ENCODE measurements around the gene ABR. TPM values are rescaled to one million over a fixed set of nuclear protein-coding genes. Genes with fewer than 3 reads are reported as not detected.
"Not testable (repeated sequence)": the region's sequence is repeated elsewhere in the genome, so short reads cannot be mapped to it uniquely, and the experiment has no call there.

ABR gene
- total RNA-seq, 4 donors from 2014 or later = 286 to 1,099 (median 522) TPM

- DNase-seq = no peak
- WGBS, 2 donors (ENCODE audit: low coverage in 1 of 2) = 60 to 61% methylated on average over 2 to 15 of the region's 15 CpGs
- Histone ChIP-seq H3K27me3 (no peaks in the 10 kb centered on the region), H3K4me1 (peaks cover 25 to 76% (median 52%) of the 10 kb centered on the region in 4 donors), H3K36me3 (peaks cover 0 to 14% (median 0%) of the 10 kb centered on the region in 4 donors), H3K9me3 (no peaks in the 10 kb centered on the region), H3K27ac (peak overlapping the region; percentile 48 to 84 (median 70)), H3K4me3 (no peak overlapping the region)
- TF ChIP-seq EP300 (IDR thresholded peaks at IDR 0.05; ENCODE audit: low read depth) (no peak), POLR2AphosphoS5 (IDR thresholded peaks at IDR 0.05) (peak; percentile 47 to 70 (median 59))
- intact Hi-C loops (cut with DNase I; ENCODE audit: low total_unique reads) = loop anchor here (5.0 kb wide), 1 partner anchor 56 kb away; no protein-coding TSS in a partner anchor
- in situ Hi-C loops (cut with MboI; ENCODE audit: low pct_ligation_motif_present in 1 of 4, low pct_unique_long_range_greater_than_20kb in 1 of 4, low sequenced_read_pairs in 3 of 4) = no loop called here
Measured at GRCh38 chr17:1000597-1001461, 179.0 kb downstream of the ABR start.

- WGBS, 2 donors (ENCODE audit: low coverage in 1 of 2) = 15 to 33% methylated on average over 1 to 2 of the region's 2 CpGs
- H3K9me3 ChIP-seq = no peaks in the 10 kb centered on the region
- peak overlapping the region in 2 of 4 donors; percentile 95 to 98 for H3K4me3 ChIP-seq
- no peaks in the 10 kb centered on the region for H3K27me3 ChIP-seq
- peaks cover 15 to 53% (median 39%) of the 10 kb centered on the region in 4 donors for H3K4me1 ChIP-seq
- TF ChIP-seq POLR2A (IDR thresholded peaks at IDR 0.05) (no peak), CTCF (IDR thresholded peaks at IDR 0.05) (no peak), EP300 (IDR thresholded peaks at IDR 0.05; ENCODE audit: low read depth) (no peak), POLR2AphosphoS5 (IDR thresholded peaks at IDR 0.05) (no peak)
- in situ Hi-C loops (cut with MboI; ENCODE audit: low pct_ligation_motif_present in 1 of 4, low pct_unique_long_range_greater_than_20kb in 1 of 4, low sequenced_read_pairs in 3 of 4) = no loop called here
- intact Hi-C loops (cut with DNase I; ENCODE audit: low total_unique reads) = no loop called here
- H3K36me3 ChIP-seq = peaks cover 0 to 7% (median 0%) of the 10 kb centered on the region in 4 donors
- no peak for DNase-seq
- H3K27ac ChIP-seq = peak overlapping the region in 2 of 4 donors; percentile 90 to 97
Measured at GRCh38 chr17:998111-998510, 181.7 kb downstream of the ABR start.

- Histone ChIP-seq H3K4me3 (peak within 1 kb of the TSS; percentile 95 to 100 (median 98)), H3K9me3 (no peaks in the 10 kb centered on the region), H3K27ac (peak within 1 kb of the TSS; percentile 89 to 97 (median 90)), H3K27me3 (no peaks in the 10 kb centered on the region), H3K36me3 (peaks cover 0 to 5% (median 0%) of the 10 kb centered on the region in 4 donors), H3K4me1 (peaks cover 11 to 41% (median 32%) of the 10 kb centered on the region in 4 donors)
- peak; percentile 94 for DNase-seq
- WGBS, 2 donors (ENCODE audit: low coverage in 1 of 2) = 1% methylated on average over 71 of the region's 71 CpGs; no CpG with 5 or more reads in 1 of the 2 donors
- in situ Hi-C loops (cut with MboI; ENCODE audit: low pct_ligation_motif_present in 1 of 4, low pct_unique_long_range_greater_than_20kb in 1 of 4, low sequenced_read_pairs in 3 of 4) (no loop called here), intact Hi-C loops (cut with DNase I; ENCODE audit: low total_unique reads) (no loop called here)
- no peak for TF ChIP-seq EP300 (IDR thresholded peaks at IDR 0.05; ENCODE audit: low read depth)
- peak; percentile 84 for TF ChIP-seq POLR2A (IDR thresholded peaks at IDR 0.05)
- TF ChIP-seq CTCF (IDR thresholded peaks at IDR 0.05) = peak; percentile 82 to 98 (median 94)
- peak; percentile 83 to 93 (median 89) for TF ChIP-seq POLR2AphosphoS5 (IDR thresholded peaks at IDR 0.05)
Measured at GRCh38 chr17:996554-997344, 183.0 kb downstream of the ABR start, which contains the start of gene TIMM22. TSS of gene TIMM22 (plus strand) at chr17:997129. CDS start at chr17:997143, 14 bp downstream.

GRCh38 chr17:995324-995723 lies 184.5 kb downstream of the ABR start:
- H3K36me3 ChIP-seq; H3K27ac ChIP-seq; DNase-seq; H3K27me3 ChIP-seq; H3K4me3 ChIP-seq; H3K9me3 ChIP-seq; intact Hi-C loops (cut with DNase I; ENCODE audit: low total_unique reads); in situ Hi-C loops (cut with MboI; ENCODE audit: low pct_ligation_motif_present in 1 of 4, low pct_unique_long_range_greater_than_20kb in 1 of 4, low sequenced_read_pairs in 3 of 4): not testable (repeated sequence)
- 51 to 60% methylated on average over 5 to 8 of the region's 8 CpGs for WGBS, 2 donors (ENCODE audit: low coverage in 1 of 2)
- peaks cover 7 to 26% (median 18%) of the 10 kb centered on the region in 4 donors for H3K4me1 ChIP-seq

All from transverse colon (tissue), 4 donors.